HG02884 (cell line): ENCODE data around the gene GMPPB.
A peak's percentile ranks its signal among the peaks of the same experiment; 100 is the strongest.
"Not testable (repeated sequence)": the region's sequence is repeated elsewhere in the genome, so short reads cannot be mapped to it uniquely, and the experiment has no call there.

Experiments used
- ATAC-seq: cut with Tn5 transposase; IDR thresholded peaks from one replicate; pipeline ENCODE4 v1.9.1; 2021; ENCODE audit warnings: mild to moderate bottlenecking, moderate library complexity; ENCODE audit not compliant: unreplicated experiment

The GMPPB gene

GRCh38 chr3:49723628-49724551 lies at the start of gene GMPPB:
GMPPB (minus strand) TSS chr3:49723951; CDS start chr3:49723726, 225 bp downstream.
- ATAC-seq: peak; percentile 76

GRCh38 chr3:49772703-49773102 lies 49.0 kb upstream of the GMPPB start:
- ATAC-seq: no peak

- ATAC-seq: no peak
These were observed 47.7 kb upstream of the GMPPB start for GRCh38 chr3:49771340-49771938.

- ATAC-seq: no peak
These were observed 46.2 kb upstream of the GMPPB start for GRCh38 chr3:49769926-49770325.

- no peak for ATAC-seq
These were observed 45.6 kb upstream of the GMPPB start for GRCh38 chr3:49769286-49769915.

- ATAC-seq: no peak
These were observed 40.2 kb upstream of the GMPPB start for GRCh38 chr3:49763981-49764380.

GRCh38 chr3:49761661-49762060 lies 37.9 kb upstream of the GMPPB start:
- ATAC-seq: no peak

- ATAC-seq: no peak
These were observed 35.5 kb upstream of the GMPPB start for GRCh38 chr3:49759226-49759625.

GRCh38 chr3:49757197-49757596 lies 33.4 kb upstream of the GMPPB start:
- no peak for ATAC-seq

GRCh38 chr3:49756036-49756435 lies 32.3 kb upstream of the GMPPB start:
- no peak for ATAC-seq

- no peak for ATAC-seq
These were observed 30.8 kb upstream of the GMPPB start for GRCh38 chr3:49754536-49754935.

- no peak for ATAC-seq
These were observed 27.8 kb upstream of the GMPPB start for GRCh38 chr3:49751501-49751900.

- ATAC-seq: no peak
These were observed 26.3 kb upstream of the GMPPB start for GRCh38 chr3:49750056-49750455.

GRCh38 chr3:49748874-49749273 lies 25.1 kb upstream of the GMPPB start:
- ATAC-seq: not testable (repeated sequence)

GRCh38 chr3:49747792-49748480 lies 24.2 kb upstream of the GMPPB start:
- ATAC-seq: no peak

- ATAC-seq: no peak
These were observed 22.2 kb upstream of the GMPPB start for GRCh38 chr3:49745986-49746385.

GRCh38 chr3:49740427-49740826 lies 16.7 kb upstream of the GMPPB start:
- no peak for ATAC-seq

- ATAC-seq: no peak
These were observed 14.4 kb upstream of the GMPPB start for GRCh38 chr3:49738067-49738713.

GRCh38 chr3:49734752-49735151 lies 11.0 kb upstream of the GMPPB start:
- no peak for ATAC-seq

GRCh38 chr3:49733551-49733950 lies 9.8 kb upstream of the GMPPB start:
- no peak for ATAC-seq

- no peak for ATAC-seq
These were observed 8.8 kb upstream of the GMPPB start for GRCh38 chr3:49732597-49732996.
